GM19035 (cell line): ENCODE measurements around the gene MYT1.
"Not testable (repeated sequence)": the region's sequence is repeated elsewhere in the genome, so short reads cannot be mapped to it uniquely, and the experiment has no call there.

Experiments used
- ATAC-seq: cut with Tn5 transposase; IDR thresholded peaks from one replicate; pipeline ENCODE4 v1.9.1; 2021; ENCODE audit not compliant: unreplicated experiment

MYT1 gene

DNA sequence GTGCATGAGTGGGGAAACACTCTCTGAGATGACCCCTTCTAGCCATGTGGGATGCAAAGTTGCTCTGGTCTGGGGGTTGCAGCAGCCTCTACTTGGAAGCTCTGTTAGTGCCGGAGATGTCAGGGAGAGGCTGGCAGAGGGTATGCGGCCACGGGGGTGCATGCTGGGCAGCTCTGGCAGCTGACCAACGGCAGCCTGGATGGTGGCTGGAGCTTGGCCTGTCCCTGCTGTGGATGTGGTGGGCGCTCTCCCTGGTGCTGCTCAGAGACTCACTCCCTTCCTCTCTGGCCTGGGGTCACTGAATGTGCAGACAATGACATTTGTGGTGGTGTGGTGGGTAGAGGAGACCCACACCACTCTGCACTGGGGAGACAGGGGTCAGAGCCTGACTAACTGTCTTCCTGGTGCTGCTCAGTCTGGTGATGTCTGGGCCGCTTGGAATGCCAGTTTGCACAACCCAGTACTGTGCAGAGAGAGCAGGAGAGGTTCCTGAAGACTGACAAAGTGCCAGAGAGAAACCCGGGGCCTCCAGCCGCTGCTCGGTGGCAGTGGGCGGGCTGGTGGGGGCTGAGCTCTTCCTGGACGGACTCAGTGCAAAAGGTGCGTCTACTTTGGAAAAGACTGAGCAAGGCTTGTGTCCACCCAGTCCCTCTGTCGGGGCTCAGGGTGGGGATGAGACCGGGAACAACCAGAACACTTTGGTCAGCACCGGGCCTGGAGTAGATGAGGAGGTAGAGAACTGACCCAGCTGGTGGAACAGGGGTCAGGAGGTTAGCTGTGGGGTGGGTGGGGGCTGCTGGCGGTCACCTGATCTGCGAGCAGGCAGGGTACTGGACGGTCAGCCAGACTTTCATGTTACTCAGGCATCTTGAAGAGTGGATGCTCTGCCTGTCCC, 2.7 kb downstream of the MYT1 start:
- ATAC-seq = no peak

DNA sequence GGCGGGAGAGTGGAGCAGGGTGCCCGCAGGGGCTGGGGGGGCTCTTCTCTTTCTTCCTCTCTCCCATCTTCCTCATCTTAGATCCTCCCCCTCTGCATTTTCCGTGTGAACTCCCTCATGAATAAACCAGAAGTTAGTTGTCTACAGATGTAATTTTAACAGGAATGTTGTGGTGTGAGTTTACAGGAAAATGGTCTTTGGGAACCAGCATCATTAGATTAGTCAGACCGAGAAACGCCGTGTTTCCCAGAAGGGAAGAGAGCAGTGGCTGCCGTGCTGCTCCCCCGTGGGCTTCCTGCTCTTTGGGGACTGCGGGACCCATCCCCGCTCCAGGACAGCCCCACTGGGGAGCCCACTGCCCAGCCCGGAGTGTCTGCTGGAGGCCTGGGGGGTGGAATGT, 3.4 kb downstream of the MYT1 start:
- ATAC-seq = no peak

DNA sequence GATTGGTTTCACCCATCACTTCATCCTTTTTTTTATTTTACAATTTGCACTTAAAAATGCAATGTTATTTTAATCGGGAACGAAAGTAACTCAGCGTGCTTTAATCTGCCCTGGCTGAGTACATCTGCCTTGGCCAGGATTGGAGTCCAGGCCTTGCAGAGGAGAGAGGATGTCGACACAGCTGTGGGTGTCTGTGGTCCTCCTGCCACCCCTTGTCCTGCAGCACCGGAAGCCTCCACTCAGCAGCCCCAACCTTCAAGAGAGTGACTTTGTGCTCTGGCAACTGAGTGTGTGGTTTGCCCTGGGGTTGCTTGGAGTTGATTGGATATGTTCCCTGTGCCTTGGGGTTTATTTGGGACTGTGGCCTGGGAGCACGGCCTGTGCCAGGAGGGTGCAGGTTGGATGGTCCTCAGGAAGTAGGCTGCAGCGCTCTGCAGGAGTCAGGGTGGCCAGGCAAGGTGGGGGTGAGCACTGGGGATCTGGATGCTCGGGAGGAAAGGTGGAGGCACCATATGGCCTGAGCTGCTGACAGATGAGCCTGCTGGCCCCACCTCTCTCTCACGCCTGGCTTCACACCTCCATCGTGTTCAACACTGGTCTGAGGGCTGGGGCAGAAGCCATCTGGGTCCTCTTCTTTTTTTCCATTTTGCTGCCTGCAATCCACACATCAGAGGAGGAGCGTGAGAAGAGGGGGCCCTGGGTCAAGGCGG, 4.3 kb downstream of the MYT1 start:
- no peak for ATAC-seq

DNA sequence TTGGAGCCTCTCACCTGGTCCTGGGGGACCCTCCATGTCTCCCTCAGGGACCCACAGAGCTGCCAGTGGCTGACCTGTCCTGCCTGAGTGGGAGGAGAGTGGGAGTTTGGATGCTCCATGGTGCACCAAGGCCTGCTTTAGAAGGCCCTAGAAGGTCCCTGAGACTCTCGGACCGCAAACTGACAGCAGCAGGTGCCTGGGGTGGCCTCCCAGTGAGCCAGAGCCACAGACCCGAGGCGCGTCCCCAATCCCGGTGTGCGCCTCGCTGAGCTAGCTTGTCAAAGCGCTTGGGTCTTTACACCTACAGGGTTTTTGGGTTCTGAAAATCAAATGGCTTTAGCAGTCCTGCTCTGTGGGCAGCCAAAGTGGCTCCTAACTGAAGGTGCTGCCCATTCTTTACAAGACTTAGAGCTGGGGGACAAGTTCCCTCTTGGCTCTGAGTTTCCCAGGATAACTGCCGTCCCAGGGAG, 4.9 kb downstream of the MYT1 start:
- no peak for ATAC-seq

DNA sequence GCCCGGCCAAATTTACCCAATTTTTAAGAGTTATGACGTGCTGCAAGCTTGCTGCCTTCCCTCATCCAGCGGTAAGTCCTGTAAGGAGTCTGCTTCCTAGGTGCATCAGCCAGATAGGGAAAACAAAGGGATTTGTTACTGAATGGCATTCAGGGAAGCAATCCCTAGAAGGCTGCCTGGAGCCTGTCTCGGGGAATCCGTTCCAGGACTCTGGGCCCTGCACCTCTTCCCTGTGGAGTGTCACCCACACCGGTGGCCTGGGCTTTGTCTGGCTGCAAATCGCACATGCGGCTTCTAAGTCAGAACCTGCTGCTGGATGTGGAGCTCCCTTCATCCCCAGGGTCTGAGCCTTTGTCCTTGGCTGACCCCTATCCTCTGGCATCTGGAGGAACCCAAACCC, 7.0 kb downstream of the MYT1 start:
- ATAC-seq = no peak

DNA sequence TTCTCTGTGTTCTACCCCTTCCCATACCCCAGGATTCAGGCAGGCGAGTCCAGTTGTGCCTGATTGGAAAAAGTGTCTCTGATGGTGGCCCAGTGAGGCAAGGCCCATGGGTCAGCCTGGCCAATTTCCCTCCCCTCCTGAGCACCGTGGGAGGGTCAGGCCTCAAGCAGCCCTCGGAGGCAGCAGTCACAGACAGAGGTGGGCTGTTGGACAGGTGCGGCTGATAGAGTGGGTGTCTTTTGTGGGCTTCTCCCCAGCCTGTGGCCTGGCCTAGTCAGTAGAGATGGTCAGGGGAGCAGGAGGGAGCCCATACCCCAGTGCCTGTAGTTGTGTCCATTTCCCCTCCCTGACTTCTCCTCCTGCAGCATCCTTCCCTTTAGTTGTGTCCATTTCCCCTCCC, 8.9 kb downstream of the MYT1 start:
- ATAC-seq = no peak

DNA sequence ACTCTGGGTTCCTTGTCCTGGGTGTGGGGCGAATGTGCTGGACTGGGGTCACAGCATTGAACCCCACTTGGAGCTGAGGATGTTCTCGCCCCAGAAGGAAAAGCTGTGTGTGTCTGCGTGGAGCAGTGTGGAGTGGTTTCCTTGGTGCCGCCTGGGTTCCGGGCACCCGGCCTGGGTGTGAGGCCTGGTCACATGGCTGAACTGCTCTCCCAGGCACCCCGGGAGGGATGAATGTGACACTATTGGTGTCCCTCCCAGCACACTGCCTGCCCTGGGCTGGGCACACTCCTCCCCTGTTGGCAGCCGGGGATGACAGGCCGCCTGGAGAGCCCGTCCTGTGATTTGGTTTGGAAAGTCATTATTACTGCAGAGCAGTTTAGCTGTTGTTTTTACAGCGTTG, 12.3 kb downstream of the MYT1 start:
- no peak for ATAC-seq

DNA sequence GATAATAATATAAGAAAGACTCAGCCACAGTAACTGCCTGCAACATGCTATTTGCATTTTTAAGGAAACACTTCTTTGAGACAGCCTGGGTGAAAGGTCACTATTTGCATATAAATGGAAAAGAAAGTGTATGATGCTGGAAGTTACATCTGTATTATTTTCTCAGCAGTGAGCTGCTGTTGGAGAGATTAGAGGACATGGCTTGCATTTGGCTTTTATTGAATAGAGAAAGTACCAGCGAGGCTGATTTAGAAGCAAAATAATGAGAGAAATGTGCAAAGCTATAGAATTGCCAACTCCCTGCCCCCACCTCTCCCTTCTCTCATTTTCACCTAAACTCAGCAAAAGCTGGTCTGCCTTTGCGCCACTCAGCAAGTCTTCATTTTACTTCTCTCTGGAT, 12.7 kb downstream of the MYT1 start:
- no peak for ATAC-seq

DNA sequence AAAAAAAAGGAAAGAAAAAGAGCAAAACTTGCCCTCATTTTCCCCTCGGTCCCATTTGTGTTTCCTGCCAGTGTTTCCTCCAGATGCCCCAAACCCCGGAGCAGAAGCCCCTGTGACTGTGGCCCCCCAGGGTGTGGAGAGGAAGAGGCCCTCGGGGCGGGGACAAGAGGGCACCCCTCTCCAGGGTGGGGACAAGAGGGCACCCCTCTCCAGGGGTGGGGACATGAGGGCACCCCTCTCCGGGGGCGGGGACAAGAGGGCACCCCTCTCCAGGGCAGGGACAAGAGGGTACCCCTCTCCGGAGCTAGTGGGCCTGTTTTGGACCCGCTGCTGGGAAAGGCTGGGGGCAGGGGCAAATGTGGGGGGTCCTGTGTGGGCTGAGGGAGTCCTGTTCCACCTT, 13.1 kb downstream of the MYT1 start:
- ATAC-seq = no peak

DNA sequence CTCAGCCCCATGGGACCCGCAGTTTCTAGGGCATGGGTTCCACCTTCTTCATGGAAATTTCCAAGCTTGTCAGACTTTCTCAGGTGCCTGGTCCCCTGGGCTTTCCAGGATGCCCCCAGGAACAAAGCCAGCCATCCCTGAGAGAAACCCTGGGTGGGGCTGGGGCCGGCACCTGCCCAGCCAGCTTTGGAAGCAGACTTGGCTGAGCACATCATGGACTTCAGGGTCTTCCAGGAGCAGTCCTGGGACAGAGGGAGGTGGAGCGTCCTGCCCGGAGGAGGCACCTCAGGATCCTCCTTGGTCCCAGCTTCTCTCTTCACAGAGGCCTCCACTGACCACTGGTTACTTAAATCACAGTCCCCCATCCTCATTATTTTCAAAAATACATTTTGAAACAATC, 13.5 kb downstream of the MYT1 start:
- ATAC-seq = no peak

DNA sequence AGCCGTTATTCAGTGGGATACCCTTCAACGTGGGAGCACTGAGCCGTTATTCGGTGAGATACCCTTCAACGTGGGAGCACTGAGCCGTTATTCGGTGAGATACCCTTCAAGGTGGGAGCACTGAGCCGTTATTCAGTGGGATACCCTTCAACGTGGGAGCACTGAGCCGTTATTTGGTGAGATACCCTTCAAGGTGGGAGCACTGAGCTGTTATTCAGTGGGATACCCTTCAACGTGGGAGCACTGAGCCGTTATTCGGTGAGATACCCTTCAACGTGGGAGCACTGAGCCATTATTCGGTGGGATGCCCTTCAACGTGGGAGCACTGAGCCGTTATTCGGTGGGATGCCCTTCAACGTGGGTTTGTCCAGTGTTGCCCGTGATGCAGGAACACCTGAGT, 14.7 kb downstream of the MYT1 start:
- ATAC-seq = not testable (repeated sequence)

DNA sequence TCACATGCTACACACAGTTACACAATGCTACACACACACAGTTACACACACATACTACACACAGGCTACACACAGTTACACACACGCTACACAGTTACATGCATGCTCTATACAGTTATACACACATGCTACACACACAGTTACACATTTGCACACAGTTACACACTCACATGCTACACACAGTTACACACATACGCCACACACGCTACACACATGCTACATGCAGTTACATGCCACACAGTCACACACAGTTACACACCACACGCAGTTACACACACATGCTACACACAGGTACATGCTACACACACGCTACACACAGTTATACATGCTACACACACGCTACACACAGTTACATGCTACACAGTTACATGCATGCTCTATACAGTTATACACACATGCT, 15.6 kb downstream of the MYT1 start:
- ATAC-seq = no peak

DNA sequence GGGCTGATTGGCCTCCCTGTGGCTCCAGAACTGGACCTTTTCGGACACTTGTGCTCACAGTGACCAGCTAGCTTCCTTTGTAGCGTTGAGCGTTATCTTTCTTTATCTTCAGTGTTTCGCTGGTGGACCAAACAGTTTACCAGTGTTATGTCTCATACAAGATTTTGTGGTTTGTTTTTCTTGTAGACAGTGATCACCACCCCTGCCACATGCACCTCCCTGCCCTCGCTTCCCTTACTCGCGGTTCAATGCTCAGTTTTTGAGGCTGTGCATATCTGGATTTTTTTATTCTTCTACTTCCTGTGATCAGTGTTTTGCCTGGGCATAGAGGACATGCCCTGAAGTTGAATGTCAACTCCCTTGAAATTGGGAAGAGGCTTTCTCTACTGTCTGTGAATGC, 16.4 kb downstream of the MYT1 start:
- ATAC-seq = no peak

DNA sequence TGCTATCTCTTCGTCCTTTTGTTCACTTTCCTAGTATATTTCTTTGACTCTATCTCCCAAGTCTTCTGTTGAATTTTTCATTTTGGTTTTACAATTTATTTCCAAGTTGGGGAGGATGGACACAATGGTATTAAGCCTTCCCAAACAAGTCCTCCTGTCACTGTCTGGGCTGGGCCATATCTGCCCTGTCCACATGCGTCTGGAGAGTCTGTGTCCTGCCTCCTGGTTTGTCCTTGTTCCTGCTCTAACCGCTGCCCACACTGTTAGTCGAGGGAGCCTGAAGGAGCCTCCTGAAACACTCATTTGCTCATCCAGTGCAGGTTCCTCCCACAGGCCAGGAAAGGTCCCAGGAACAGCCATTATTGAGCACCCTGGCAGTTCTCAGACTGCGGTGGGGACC, 17.1 kb downstream of the MYT1 start:
- no peak for ATAC-seq

DNA sequence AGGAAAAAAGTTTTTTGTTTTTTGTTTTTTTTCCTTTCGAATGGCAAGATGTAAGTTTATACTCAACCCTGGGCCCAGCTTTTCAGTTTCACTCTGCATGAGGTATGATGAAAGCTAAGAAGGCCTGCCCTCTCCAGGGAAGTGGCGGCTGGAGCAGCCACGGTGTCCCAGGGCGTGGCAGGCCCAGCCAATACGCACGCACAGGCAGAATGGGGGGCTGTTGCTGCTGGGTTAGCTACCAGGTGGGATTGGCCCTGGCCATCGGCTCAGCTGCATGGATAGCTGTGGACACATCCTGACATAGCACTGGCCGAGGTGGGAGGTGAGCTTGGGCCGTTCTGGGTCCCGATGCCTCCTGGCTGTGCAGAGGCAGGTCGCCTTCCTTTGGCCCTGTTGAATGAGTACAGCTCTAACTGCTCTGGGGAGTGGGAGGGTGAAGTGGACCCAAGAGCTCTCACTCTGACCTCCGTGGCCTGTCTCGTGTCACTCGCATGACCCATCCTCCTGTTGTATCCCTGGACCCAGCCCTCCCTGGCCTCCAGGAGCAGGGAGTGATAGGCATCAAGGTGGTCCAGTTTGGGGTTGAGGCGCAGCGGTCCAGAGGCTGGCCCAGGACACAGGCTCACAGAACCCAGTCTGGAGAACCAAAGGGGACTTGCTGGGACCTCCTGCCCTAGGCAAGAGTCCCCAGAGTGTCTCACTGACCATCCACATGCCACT, 18.1 kb downstream of the MYT1 start:
- no peak for ATAC-seq

DNA sequence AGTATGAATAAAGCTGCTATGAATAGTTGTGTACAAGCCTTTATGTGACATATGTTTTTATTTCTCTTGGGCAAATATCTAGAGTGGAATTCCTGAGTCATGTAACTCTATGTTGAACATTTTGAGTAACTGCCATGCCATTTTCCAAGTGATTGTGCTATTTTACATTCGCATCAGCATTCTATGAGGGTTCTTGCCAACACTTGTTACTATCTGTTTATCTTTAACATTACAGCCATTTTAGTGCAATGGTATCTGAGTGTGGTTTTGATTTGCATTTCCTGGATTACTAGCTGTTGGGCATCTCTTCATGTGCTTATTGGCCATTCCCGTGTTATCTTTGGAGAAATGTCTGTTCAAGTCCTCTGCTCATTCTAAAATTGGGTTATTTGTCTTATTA, 19.1 kb downstream of the MYT1 start:
- ATAC-seq = no peak

DNA sequence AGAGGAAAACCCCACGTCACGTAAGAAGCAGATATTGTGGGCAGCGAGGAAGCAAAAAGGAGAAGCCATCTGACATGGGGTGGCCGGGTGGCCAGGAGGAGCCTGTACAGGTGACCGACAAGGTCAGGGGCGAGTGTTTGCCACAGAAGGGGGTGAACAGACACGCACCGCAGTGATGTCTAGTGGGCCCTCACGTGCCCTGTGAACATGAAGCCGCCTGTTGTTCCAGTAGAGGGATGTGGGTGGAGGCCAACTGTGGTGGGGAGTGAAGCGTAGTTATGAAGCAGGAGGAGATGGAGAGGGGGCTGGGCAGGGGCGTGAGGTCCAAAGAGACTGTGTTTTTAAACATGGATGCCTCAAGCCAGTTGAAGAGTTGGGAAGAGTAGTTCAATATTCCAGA, 20.5 kb downstream of the MYT1 start:
- no peak for ATAC-seq

DNA sequence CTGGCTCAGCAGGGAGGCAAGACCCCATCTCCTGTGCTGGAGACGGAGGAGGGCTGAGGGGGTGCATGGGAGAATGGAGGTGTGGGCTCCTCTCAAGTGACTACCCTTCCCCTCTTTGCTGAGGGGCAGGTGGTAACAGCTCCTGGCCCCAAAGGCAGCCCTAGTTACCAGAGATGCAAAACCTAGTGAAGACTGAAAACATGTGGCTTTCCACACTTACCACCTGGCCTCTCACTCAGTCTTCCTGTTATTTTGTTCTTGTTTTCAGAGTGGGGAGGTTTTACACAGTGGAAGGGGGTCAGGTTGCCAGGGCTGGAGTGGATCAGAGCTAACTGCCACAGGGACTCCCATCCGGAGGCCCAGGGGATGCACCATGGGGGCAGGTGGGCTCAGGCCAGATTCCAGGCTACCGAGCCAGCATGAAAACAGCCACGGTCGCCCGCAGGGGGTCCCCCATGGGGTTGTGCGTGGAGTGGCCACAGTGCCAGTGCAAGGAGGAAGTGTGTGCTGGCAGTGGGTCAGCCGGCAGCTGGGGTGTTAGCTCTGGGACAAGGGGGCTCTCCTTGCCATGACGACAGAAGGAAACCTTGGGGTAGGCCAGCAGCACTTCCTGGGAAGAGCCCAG, 21.1 kb downstream of the MYT1 start:
- ATAC-seq = no peak

DNA sequence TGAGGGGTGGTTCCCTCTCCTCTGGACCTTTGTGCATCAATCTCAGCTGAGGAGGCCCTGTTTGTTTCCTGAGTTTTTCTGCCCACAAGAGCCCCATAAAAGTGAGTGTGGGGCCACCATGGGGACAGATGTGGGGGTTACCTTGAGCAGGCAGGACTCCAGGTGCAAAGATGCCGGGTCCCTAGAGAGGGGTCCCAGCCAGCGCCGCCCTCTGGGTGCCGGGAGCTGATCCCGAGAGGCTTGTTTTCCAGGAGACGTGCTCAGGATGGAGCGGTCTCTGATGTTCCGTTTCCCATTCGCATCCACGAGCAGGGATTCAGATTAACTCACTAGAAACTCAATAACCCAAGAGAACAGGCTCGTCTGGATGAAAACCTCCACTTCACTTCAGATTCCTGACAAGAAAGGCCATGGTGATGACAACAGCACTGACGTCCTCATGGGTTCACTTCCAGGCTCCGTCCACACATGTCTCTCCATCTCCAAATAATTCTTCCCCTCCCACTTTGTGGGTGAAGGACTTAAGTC, 21.9 kb downstream of the MYT1 start:
- ATAC-seq = no peak

DNA sequence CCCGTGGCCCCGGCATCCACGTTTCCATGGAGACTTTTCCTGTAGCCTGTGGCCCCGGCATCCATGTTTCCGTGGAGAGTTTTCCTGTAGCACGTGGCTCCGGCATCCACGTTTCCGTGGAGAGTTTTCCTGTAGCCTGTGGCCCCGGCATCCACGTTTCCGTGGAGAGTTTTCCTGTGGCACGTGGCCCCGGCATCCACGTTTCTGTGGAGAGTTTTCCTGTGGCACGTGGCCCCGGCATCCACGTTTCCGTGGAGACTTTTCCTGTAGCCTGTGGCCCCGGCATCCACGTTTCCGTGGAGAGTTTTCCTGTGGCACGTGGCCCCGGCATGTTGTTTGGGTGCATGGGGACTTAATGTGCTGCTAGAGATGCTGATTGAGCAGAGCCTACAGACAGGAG, 23.0 kb downstream of the MYT1 start:
- not testable (repeated sequence) for ATAC-seq

DNA sequence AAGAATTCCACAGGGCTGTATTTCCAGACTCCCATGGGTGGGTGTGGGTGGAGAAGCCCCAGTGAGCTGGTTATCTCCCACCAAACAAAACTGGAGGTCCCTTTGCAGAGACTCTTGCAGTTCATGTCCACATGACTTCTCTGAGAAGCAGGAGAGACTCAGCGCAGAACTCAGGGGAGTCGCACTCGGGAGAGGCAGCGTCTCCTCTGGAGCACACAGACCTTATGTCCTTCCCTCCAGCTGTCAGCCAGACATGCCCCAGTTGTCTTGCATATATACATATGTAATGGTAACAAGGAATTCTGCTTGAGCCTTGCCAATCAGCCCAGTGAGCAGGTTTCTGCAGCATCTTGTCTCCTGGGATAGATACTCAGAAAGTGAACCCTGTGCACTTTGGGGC, 23.8 kb downstream of the MYT1 start:
- ATAC-seq = no peak
